OCI-LY3 (cell line): ENCODE data around the gene NBEA.
A peak's percentile ranks its signal among the peaks of the same experiment; 100 is the strongest.

ENCODE experiments used
- H2AFZ ChIP-seq: fragments of 200-600, 300-600 bp; shearing (Covaris generic); 2 replicates; pipeline ENCODE4 v1.6.0; 2014; ENCODE audit warnings: antibody characterized with exemption, low read depth, low read length
- H3K27ac ChIP-seq: fragments of 200-600, 300-600 bp; sonication (generic); 2 replicates; pipeline ENCODE4 v1.5.1; 2014; ENCODE audit warnings: mild to moderate bottlenecking, low read length, moderate library complexity, mixed read lengths
- H3K27me3 ChIP-seq: fragments of 200-600, 300-600 bp; sonication (generic); 2 replicates; pipeline ENCODE4 v1.6.1; 2014; ENCODE audit warnings: low read depth, low read length, mixed read lengths
- H3K36me3 ChIP-seq: fragments of 200-600, 300-600 bp; sonication (generic); replicated peaks from 2 replicates; pipeline ENCODE3; 2014; ENCODE audit warnings: low read depth, low read length, mixed read lengths
- H3K4me1 ChIP-seq: fragments of 300-600, 200-600 bp; sonication (generic); 2 replicates; pipeline ENCODE4 v1.6.1; 2014; ENCODE audit warnings: low read length, mixed read lengths
- H3K4me2 ChIP-seq: fragments of 200-600, 300-600 bp; sonication (generic); 2 replicates; pipeline ENCODE4 v1.6.1; 2014; ENCODE audit warnings: low read length, mixed read lengths
- H3K4me3 ChIP-seq: fragments of 300-600, 200-600 bp; sonication (generic); 2 replicates; pipeline ENCODE4 v1.5.1; 2014; ENCODE audit warnings: antibody characterized with exemption, mild to moderate bottlenecking, low read length, moderate library complexity
- H3K79me2 ChIP-seq: fragments of 300-600, 200-600 bp; shearing (Covaris generic); 2 replicates; pipeline ENCODE4 v1.6.1; 2014; ENCODE audit warnings: mild to moderate bottlenecking, low read length, mixed read lengths
- H3K9ac ChIP-seq: fragments of 300-600, 200-600 bp; shearing (Covaris generic); 2 replicates; pipeline ENCODE4 v1.6.0; 2014; ENCODE audit warnings: mild to moderate bottlenecking, low read length, moderate library complexity
- H3K9me3 ChIP-seq: fragments of 200-600, 300-600 bp; shearing (Covaris generic); 2 replicates; pipeline ENCODE4 v1.6.1; 2014; ENCODE audit warnings: low read length, mixed read lengths; ENCODE audit not compliant: insufficient read depth
- H4K20me1 ChIP-seq: fragments of 200-600, 300-600 bp; sonication (generic); 2 replicates; pipeline ENCODE4 v1.6.1; 2016; ENCODE audit warnings: low read length, mixed read lengths; ENCODE audit not compliant: insufficient read depth
- CTCF ChIP-seq: fragments of 200-600, 300-600 bp; sonication (generic); IDR thresholded peaks from 2 replicates; pipeline ENCODE4 v1.5.1; 2014; ENCODE audit warnings: antibody characterized with exemption, low read length, low read depth
- EZH2phosphoT487 ChIP-seq: fragments of 200-600 bp; shearing (Covaris generic); IDR thresholded peaks from 2 replicates; pipeline ENCODE4 v1.6.1; 2018; ENCODE audit warnings: antibody characterized with exemption, mixed run types, low read depth

NBEA gene

GRCh38 chr13:35630551-35631275 is 688.6 kb downstream of the NBEA start:
- Histone ChIP-seq H3K36me3 (no peaks in the 10 kb centered on the region), H3K9ac (no peak overlapping the region), H2AFZ (no peak overlapping the region), H3K4me2 (no peak overlapping the region), H3K79me2 (no peaks in the 10 kb centered on the region), H3K9me3 (no peaks in the 10 kb centered on the region), H3K27ac (no peak overlapping the region), H4K20me1 (no peaks in the 10 kb centered on the region), H3K27me3 (no peaks in the 10 kb centered on the region), H3K4me3 (no peak overlapping the region), H3K4me1 (no peaks in the 10 kb centered on the region)
- TF ChIP-seq CTCF = peak; percentile 89
- no peak for TF ChIP-seq EZH2phosphoT487

GRCh38 chr13:35631666-35632065 is 689.6 kb downstream of the NBEA start:
- no peaks in the 10 kb centered on the region for H3K9me3 ChIP-seq
- no peak overlapping the region for H3K4me2 ChIP-seq
- H3K79me2 ChIP-seq = no peaks in the 10 kb centered on the region
- no peak overlapping the region for H2AFZ ChIP-seq
- no peak overlapping the region for H3K9ac ChIP-seq
- no peaks in the 10 kb centered on the region for H4K20me1 ChIP-seq
- H3K27me3 ChIP-seq = no peaks in the 10 kb centered on the region
- TF ChIP-seq EZH2phosphoT487 (no peak), CTCF (no peak)
- no peaks in the 10 kb centered on the region for H3K36me3 ChIP-seq
- H3K27ac ChIP-seq = no peak overlapping the region
- no peaks in the 10 kb centered on the region for H3K4me1 ChIP-seq
- H3K4me3 ChIP-seq = no peak overlapping the region

- Histone ChIP-seq H3K9me3 (no peaks in the 10 kb centered on the region), H3K36me3 (no peaks in the 10 kb centered on the region), H3K4me2 (no peak overlapping the region), H3K4me1 (no peaks in the 10 kb centered on the region), H3K27me3 (no peaks in the 10 kb centered on the region), H4K20me1 (no peaks in the 10 kb centered on the region), H3K9ac (no peak overlapping the region), H3K27ac (no peak overlapping the region), H2AFZ (no peak overlapping the region), H3K79me2 (no peaks in the 10 kb centered on the region), H3K4me3 (no peak overlapping the region)
- TF ChIP-seq CTCF = no peak
- TF ChIP-seq EZH2phosphoT487 = no peak
Observed at GRCh38 chr13:35643625-35644024, 701.6 kb downstream of the NBEA start.

GRCh38 chr13:35646056-35646774 is 704.1 kb downstream of the NBEA start:
- Histone ChIP-seq H3K4me2 (no peak overlapping the region), H3K4me1 (no peaks in the 10 kb centered on the region), H3K4me3 (no peak overlapping the region), H3K27ac (no peak overlapping the region), H3K9ac (no peak overlapping the region), H3K9me3 (no peaks in the 10 kb centered on the region), H3K79me2 (no peaks in the 10 kb centered on the region), H3K27me3 (no peaks in the 10 kb centered on the region), H4K20me1 (no peaks in the 10 kb centered on the region), H2AFZ (no peak overlapping the region), H3K36me3 (no peaks in the 10 kb centered on the region)
- TF ChIP-seq EZH2phosphoT487 (no peak), CTCF (no peak)
